ENCODE results near the gene SRC.

Gene SRC

GRCh38 chr20:37408302-37409193 lies 62.6 kb downstream of the SRC start:
- H3K4me3 ChIP-seq (ENCODE audit: low read length) = no peak overlapping the region
- no peak for DNase-seq (ENCODE audit: low read depth)
- no peak for TF ChIP-seq CTCF (IDR thresholded peaks at IDR 0.05; ENCODE audit: insufficient read depth, low read depth, low read length, missing control alignments)

- no peak for DNase-seq (ENCODE audit: low read depth)
- TF ChIP-seq CTCF (IDR thresholded peaks at IDR 0.05; ENCODE audit: insufficient read depth, low read depth, low read length, missing control alignments) = no peak
- no peak overlapping the region for H3K4me3 ChIP-seq (ENCODE audit: low read length)
These were observed 65.7 kb downstream of the SRC start for GRCh38 chr20:37411408-37412219.

- no peak for DNase-seq (ENCODE audit: low read depth)
- TF ChIP-seq CTCF (IDR thresholded peaks at IDR 0.05; ENCODE audit: insufficient read depth, low read depth, low read length, missing control alignments) = no peak
- H3K4me3 ChIP-seq (ENCODE audit: low read length) = no peak overlapping the region
These were observed 67.0 kb downstream of the SRC start for GRCh38 chr20:37413023-37413334.

GRCh38 chr20:37413379-37413778 lies 67.4 kb downstream of the SRC start:
- no peak for DNase-seq (ENCODE audit: low read depth)
- TF ChIP-seq CTCF (IDR thresholded peaks at IDR 0.05; ENCODE audit: insufficient read depth, low read depth, low read length, missing control alignments) = no peak

GRCh38 chr20:37414224-37415035 lies 68.5 kb downstream of the SRC start:
- no peak for DNase-seq (ENCODE audit: low read depth)
- TF ChIP-seq CTCF (IDR thresholded peaks at IDR 0.05; ENCODE audit: insufficient read depth, low read depth, low read length, missing control alignments) = no peak
- no peak overlapping the region for H3K4me3 ChIP-seq (ENCODE audit: low read length)

More at GRCh38 chr20:37413379-37413778, 67.4 kb downstream of the SRC start:
- H3K4me3 ChIP-seq (ENCODE audit: low read length) = no peak overlapping the region

- no peak for TF ChIP-seq CTCF (IDR thresholded peaks at IDR 0.05; ENCODE audit: insufficient read depth, low read depth, low read length, missing control alignments)
- no peak for DNase-seq (ENCODE audit: low read depth)
- H3K4me3 ChIP-seq (ENCODE audit: low read length) = no peak overlapping the region
These were observed 69.5 kb downstream of the SRC start for GRCh38 chr20:37415118-37416085.

Data from epithelial cell of esophagus (primary cell).